Adrenal gland (tissue), 12 donors: ENCODE data around the gene RBKS. TPM values are rescaled to one million over a fixed set of nuclear protein-coding genes. Genes with fewer than 3 reads are reported as not detected.

Experiments used
- DNase-seq, 7 donors: peaks; one replicate each; pipeline ENCODE4 v3.0.0-alpha.2; 2019 to 2020
- H3K27ac ChIP-seq, 5 donors: fragments of 200-600 bp; sonication (generic) in 4 of 5; 1 replicate in 3 of 5; 2 replicates in 2 of 5; pipeline versions ENCODE4 v1.5.1 to v1.8.0; 2016 to 2020; ENCODE audit warnings: mild to moderate bottlenecking in 1 of 5
- H3K27me3 ChIP-seq: fragments of 200-600 bp; 2 replicates; pipeline ENCODE4 v1.8.0; 2021
- H3K36me3 ChIP-seq, 2 donors: fragments of 200-600 bp; replicated peaks in 1 of 2; 1 replicate in 1 of 2; 2 replicates in 1 of 2; pipeline versions ENCODE4 v1.5.1 to v1.8.0; 2018 to 2022
- H3K4me1 ChIP-seq, 2 donors: fragments of 200-600 bp; replicated peaks in 1 of 2; 1 replicate in 1 of 2; 2 replicates in 1 of 2; pipeline versions ENCODE4 v1.5.1 to v1.8.0; 2018 to 2021
- H3K4me3 ChIP-seq, 4 donors: fragments of 200-600 bp; sonication (generic) in 3 of 4; one replicate each; pipeline ENCODE4 v1.5.1; 2016 to 2018
- H3K9me3 ChIP-seq, 3 donors: fragments of 200-600 bp; sonication (generic) in 1 of 3; replicated peaks in 1 of 3; 1 replicate in 2 of 3; 2 replicates in 1 of 3; pipeline versions ENCODE4 v1.5.1 to v1.8.0; 2016 to 2021
- POLR2A ChIP-seq, 2 donors: fragments of 450-650 bp; IDR thresholded peaks; one replicate each; pipeline ENCODE4 v1.6.1; 2017; ENCODE audit warnings: antibody characterized with exemption in 2 of 2, mild to moderate bottlenecking in 2 of 2, moderate library complexity in 1 of 2
- WGBS, 4 donors: extraction: QIAGEN DNeasy Blood & Tissue Kit in 2 of 4; methylation state at CpG; one replicate each; pipeline versions ENCODE4 v1.1.5 to v1.1.7; 2013 to 2017; 5-methylcytosine and 5-hydroxymethylcytosine counted together
- intact Hi-C, 2 donors: fragments of 100-400 bp; cut with DNase I; formaldehyde crosslinking; loops; one replicate each; pipeline versions ENCODE4 v1.14.1 to v1.15.0; 2022 to 2023
- polyA plus RNA-seq, 3 donors: library from polyadenylated mRNA; stranded (reverse); fragments of 200-250 nt in 2 of 3; fragments of 350-450 nt in 1 of 3; fragmentation: Illumina TruSeq in 1 of 3; extraction: RNeasy Lipid Tissue Mini Kit (QIAGEN cat#74804) in 1 of 3; gene quantifications; one replicate each; pipeline ENCODE4 v1.2.3, GENCODE V29; 2013 to 2014
- total RNA-seq, 9 donors: library from RNA; depleted of rRNA in 4 of 9; stranded (reverse); fragments of >200 nt in 4 of 9; fragments of 120-200 nt in 1 of 9; fragmentation: NEBNext Ultra II Directional in 1 of 9; extraction: Animal tissue kit (Norgen Biotek cat#: 25700) in 1 of 9; gene quantifications; one replicate each; pipeline versions ENCODE4 v1.1.0 to v1.2.4, GENCODE V29; 2013 to 2023
- TF ChIP-seq, protein P1 (sequence below), 6 experiments: fragments of 450-650 bp in 4 of 6; fragments of 200-600 bp in 2 of 6; sonication (generic) in 1 of 6; IDR thresholded peaks; 1 replicate in 5 of 6; 2 replicates in 1 of 6; pipeline versions ENCODE4 v1.5.1 to v1.8.0; 2016 to 2021; ENCODE audit warnings: antibody characterized with exemption in 6 of 6, mild to moderate bottlenecking in 2 of 6, moderate library complexity in 1 of 6
- donor health status: healthy with polysubstance abuse.
- donor health status: Bipolar disorder and iron deficiency.
- donor health status: DM: yes; HTN: yes; CAD: no.
- donor health status: DM: no; HTN: no; CAD: no.
- donor health status: DM: no; HTN: no; CAD: no.
- donor health status: DM: yes; HTN: yes; CAD: no.

RBKS gene
- total and polyA plus RNA-seq, 12 donors: 9.1 to 54.4 (median 20.3) TPM

GRCh38 chr2:27875089-27875881 is 14.9 kb downstream of the RBKS start:
- WGBS, 4 donors: 42 to 48% (median 45%) methylated on average over 9 of the region's 9 CpGs
- TF ChIP-seq, protein P1, sequence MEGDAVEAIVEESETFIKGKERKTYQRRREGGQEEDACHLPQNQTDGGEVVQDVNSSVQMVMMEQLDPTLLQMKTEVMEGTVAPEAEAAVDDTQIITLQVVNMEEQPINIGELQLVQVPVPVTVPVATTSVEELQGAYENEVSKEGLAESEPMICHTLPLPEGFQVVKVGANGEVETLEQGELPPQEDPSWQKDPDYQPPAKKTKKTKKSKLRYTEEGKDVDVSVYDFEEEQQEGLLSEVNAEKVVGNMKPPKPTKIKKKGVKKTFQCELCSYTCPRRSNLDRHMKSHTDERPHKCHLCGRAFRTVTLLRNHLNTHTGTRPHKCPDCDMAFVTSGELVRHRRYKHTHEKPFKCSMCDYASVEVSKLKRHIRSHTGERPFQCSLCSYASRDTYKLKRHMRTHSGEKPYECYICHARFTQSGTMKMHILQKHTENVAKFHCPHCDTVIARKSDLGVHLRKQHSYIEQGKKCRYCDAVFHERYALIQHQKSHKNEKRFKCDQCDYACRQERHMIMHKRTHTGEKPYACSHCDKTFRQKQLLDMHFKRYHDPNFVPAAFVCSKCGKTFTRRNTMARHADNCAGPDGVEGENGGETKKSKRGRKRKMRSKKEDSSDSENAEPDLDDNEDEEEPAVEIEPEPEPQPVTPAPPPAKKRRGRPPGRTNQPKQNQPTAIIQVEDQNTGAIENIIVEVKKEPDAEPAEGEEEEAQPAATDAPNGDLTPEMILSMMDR (IDR thresholded peaks at IDR 0.05): no peak
- no peak for TF ChIP-seq POLR2A (IDR thresholded peaks at IDR 0.05)

DNA sequence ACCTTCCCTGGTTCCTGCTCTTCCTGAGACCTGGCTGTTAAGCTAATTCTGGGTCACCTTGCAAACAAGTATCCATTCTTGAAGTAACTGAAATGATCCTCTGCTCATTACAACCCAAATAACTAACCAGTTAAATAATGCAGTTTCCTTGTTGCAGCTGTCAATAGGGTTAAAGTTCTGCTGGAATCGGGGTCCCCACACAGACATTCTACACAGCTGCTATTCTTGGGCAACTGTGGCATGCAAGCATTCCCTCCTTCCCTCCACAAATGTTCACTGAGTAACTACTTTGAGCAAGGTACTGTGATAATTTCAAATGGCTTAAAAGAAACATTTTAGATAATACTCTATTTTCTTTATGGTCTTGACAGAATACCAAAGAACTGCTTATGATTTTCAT is 17.1 kb downstream of the RBKS start:
- Histone ChIP-seq H3K4me3 (no peak overlapping the region), H3K9me3 (no peaks in the 10 kb centered on the region), H3K36me3 (no peaks in the 10 kb centered on the region), H3K27me3 (no peaks in the 10 kb centered on the region), H3K4me1 (no peaks in the 10 kb centered on the region), H3K27ac (no peak overlapping the region)
- no peak for DNase-seq
- intact Hi-C loops: no loop called here
- 87 to 91% (median 87%) methylated on average over 1 of the region's 1 CpG for WGBS, 4 donors
- TF ChIP-seq, protein P1 (IDR thresholded peaks at IDR 0.05): no peak

More at GRCh38 chr2:27875089-27875881, 14.9 kb downstream of the RBKS start:
- Histone ChIP-seq H3K27me3 (no peaks in the 10 kb centered on the region), H3K4me1 (no peaks in the 10 kb centered on the region), H3K36me3 (no peaks in the 10 kb centered on the region), H3K4me3 (no peak overlapping the region), H3K27ac (peak overlapping the region in 2 of 5 donors; percentile 43 to 48), H3K9me3 (no peaks in the 10 kb centered on the region)
- intact Hi-C loops: no loop called here
- DNase-seq: peak in 6 of 7 donors; percentile 36 to 66 (median 52)

DNA sequence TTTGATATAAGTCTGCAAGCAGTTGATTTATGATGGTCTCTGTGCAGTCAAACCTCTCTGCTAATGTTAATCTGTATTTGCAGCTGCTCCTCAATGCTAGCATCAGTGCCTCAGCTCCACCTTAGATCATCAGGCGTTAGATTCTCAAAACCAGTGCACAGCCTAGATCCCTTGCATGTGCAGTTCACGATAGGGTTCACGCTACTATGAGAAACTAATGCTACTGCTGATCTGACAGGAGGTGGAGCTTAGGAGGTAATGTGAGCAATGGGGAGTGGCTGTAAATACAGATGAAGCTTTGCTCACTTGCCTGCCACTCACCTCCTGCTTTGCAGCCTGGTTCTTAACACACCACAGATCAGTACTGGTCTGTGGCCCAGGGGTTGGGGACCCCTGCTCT is 18.4 kb downstream of the RBKS start:
- no peak for DNase-seq
- no peak overlapping the region for H3K27ac ChIP-seq
- H3K27me3 ChIP-seq: no peaks in the 10 kb centered on the region
- no peaks in the 10 kb centered on the region for H3K36me3 ChIP-seq
- no peaks in the 10 kb centered on the region for H3K4me1 ChIP-seq
- 90 to 92% (median 92%) methylated on average over 3 of the region's 3 CpGs; no CpG with 5 or more reads in 1 of the 4 donors for WGBS, 4 donors
- H3K4me3 ChIP-seq: no peak overlapping the region
- H3K9me3 ChIP-seq: no peaks in the 10 kb centered on the region
- no peak for TF ChIP-seq POLR2A (IDR thresholded peaks at IDR 0.05)
- TF ChIP-seq, protein P1 (IDR thresholded peaks at IDR 0.05): no peak
- intact Hi-C loops: no loop called here

DNA sequence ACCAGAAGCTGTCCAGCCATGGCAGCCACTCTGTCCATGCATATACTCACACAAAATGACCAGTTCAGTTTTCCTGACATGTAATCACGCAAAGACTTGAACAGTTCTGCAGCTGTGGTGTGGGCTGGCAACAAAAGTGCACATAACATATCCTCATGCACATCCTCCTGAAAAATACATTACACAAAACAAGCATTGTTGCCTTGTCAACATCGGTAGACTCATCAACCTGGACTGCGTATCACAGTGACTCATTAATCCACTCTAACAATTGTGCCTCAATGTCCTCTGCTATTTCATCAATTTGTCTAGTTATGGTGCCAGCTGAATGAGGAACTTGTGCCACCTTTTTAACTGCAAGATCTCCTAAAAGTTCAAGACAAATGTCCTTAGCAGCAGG is 19.5 kb downstream of the RBKS start:
- H3K9me3 ChIP-seq: no peaks in the 10 kb centered on the region
- no peak overlapping the region for H3K4me3 ChIP-seq
- intact Hi-C loops: no loop called here
- no peak for DNase-seq
- TF ChIP-seq, protein P1 (IDR thresholded peaks at IDR 0.05): no peak
- TF ChIP-seq POLR2A (IDR thresholded peaks at IDR 0.05): no peak
- no peaks in the 10 kb centered on the region for H3K36me3 ChIP-seq
- WGBS, 4 donors: 92 to 100% (median 95%) methylated on average over 3 of the region's 3 CpGs
- H3K4me1 ChIP-seq: no peaks in the 10 kb centered on the region
- no peak overlapping the region for H3K27ac ChIP-seq
- H3K27me3 ChIP-seq: no peaks in the 10 kb centered on the region
